Activated CD8-positive, alpha-beta memory T cell treated with anti-CD3 and anti-CD28 coated beads for 24 hours (primary cell): ENCODE measurements around the gene UMODL1.
"Not testable (repeated sequence)": the region's sequence is repeated elsewhere in the genome, so short reads cannot be mapped to it uniquely, and the experiment has no call there.

Source experiments
- DNase-seq: peaks from one replicate; pipeline ENCODE4 v3.0.0-alpha.2; 2020

The UMODL1 gene

DNA sequence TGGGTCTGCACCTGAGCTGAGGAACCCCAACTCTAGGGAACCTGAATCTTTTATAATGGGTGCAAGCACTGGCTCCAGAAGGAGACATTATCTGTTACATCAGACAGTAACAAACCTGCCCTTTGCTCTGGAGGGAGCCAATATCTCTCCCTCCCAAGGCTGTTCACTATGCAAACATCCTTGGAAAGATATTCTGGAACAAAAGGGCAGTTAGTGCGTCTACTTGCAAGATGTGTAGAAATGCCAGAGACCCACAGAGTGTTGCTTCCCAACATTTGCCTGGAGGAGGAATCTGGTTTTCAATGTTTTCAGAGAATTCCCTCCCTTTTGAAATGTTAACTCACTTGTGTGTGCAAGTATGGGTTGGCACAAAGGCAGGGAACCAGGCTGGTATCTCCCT is 31.9 kb downstream of the UMODL1 start:
- DNase-seq: no peak

DNA sequence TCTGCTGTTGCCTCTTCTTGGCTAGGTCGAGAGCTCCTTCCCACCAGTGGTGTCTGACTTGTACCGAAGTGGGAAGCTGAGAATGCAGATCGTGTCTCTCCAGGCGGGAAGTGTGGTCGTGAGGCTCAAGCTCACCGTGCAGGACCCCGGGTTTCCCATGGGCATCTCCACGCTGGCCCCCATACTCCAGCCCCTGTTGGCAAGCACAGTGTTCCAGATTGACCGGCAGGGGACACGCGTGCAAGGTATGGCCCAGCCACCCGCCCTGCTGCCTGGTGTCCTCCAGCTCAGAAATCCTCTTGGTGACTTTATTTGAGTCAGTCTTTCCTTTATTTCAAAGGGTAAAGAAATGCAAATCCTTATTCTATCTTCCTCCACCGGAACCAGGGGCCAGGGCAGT is 32.7 kb downstream of the UMODL1 start:
- DNase-seq: no peak

DNA sequence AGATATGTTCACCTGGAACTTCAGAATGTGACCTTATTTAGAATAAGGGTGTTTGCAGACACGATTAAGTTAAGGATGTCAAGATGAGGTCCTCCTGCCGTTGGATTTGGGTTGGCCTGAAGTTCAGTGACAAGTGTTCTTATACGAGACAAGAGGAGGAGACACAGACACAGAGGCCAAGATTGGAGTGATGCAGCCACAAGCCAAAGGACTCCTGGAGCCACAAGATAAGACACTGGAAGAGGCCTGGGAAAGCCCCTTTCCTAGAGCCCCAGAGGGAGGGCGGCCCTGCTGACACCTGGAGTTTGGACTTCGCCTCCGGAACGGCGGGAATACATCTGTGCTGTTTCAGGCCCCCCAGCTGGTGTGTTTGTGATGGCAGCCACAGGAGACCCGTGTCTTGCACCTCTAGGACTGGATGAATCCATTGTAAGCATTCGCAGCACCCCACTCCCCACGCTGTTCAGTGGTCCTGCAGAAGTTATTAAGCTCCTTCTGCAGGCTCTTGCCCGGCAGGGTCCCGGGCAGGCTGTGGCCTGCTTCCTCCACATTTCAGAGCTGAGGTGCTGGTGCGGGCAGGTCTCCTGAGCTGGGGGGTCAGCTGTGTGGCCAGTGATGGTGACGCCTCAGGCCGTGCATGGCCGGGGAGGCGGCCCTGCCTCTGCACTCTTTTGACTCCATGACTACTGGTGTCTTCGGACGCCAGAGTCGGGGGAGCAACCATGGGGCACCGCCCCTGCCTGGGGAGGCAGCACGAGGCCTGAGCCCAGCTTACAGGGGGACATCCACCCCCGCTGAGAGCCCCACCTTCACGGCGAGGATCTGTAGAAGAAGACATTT is 34.6 kb downstream of the UMODL1 start:
- DNase-seq: no peak

DNA sequence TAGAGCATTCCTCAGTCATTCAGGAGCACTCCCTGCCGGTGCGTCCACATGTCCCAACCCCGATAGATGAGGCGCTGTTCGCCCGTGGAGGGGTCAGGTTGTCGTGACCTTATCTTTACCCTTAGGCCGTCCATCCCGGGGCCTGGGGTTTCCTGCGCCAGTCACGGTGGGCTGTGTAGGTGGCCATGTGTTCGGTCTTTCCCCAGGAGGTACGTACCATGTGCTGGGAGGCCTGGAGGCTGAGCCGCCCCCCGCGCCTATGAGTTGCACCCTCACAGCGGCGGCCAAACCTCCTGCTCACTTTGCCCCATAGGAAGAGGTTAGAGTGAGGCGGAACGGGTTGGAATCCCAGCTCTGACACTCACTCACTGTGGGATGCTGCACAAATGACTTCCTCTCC is 35.3 kb downstream of the UMODL1 start:
- no peak for DNase-seq

DNA sequence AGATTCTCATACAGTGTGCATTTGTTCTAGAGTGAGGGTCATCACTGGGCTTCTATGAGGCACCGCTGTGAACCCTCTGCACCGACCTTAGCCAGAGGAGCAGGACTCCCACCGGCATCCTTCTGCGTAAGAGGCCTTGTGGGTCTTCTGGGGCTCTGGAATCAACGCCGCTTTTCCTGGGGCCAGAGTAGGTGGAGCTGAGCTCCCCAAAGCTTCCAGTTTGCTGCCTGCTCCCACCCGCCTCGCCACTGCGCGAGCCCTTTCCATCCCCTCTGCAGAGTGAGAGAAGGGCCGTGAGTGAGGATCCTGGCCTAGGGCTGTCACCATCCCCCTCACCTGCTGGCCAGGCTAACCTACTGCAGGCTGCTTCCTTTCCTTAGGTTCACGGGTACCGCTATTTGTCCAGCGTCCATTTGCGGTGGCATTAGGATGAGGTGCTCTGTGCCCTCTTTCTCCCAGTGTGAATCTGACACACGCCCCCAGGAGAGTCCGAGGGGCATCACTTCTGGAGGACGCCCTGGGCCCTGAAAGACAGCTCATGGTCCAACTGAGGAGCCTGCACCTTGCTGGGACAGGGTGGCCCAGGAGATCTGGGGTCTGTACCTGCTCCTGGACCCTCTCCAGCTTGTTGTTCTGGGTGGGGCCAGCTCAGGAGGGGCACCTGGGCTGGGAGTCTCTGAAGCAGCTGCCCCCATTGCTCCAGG is 36.2 kb downstream of the UMODL1 start:
- DNase-seq: no peak

DNA sequence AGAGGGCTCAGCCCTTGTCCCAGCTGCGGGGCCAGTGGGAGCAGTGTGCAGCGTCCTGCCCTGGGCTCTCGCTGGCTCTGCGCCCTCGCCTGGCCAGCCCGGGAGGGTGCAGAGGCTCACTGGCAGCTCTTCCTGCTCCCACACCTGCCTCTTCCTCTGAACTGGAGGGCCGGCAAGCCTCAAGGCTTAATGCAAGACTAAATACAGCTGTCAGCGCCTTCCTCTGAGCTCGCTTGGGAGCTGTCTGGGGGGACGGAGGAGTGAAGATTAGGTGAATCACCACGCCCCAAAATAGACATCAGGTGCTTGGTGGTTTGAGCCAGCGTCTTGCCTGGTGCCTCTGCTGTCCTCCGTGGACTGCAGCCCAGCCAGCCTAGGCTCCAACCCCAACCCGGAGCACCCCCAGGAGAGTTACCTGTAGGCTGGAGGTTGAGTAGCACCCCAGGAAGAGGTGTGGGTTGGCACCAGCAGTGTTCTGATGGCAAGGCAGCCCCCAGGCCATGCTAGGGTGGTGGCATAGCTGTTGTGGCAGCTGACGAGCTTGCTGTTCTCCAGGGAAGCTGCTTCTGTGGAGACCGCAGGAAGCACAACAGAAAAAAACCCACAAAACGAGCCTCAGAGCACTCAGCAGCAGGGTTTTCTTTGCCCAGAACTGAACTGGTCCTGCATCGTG is 36.9 kb downstream of the UMODL1 start:
- peak; percentile 86 for DNase-seq

DNA sequence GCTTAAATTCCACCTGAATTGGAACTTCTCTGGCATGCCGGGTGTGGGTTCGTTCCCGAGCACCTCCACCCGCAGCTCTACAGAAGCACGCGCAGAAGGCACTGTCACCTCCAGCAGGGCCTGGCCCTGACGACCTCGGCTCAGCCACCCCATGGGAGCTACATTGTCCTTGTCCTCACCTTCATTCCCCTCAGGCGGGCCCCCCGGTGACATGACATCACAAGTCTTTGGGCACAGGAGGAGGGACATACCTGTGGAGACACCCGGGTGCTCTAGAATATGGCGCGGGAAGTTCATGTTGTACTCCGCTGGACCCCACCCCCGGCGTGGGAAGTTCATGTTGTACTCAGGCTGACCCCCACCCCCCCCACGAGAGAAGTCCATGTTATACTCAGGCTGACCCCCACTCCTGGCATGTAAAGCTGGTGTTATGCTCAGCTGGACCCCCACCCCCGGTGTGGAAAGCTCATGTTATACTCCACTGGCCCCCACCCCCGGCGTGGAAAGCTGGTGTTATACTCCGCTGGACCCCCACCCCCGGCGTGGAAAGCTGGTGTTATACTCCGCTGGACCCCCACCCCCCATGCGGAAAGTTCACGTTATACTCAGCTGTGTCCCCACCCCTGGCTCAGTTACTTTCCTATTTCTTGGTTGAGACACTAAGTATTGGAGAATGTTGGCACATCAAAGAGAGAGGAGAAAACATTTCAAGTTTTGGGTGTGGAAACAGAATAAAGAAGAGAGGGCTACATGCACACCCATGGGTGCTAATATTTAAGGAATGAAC is 37.6 kb downstream of the UMODL1 start:
- DNase-seq: no peak

DNA sequence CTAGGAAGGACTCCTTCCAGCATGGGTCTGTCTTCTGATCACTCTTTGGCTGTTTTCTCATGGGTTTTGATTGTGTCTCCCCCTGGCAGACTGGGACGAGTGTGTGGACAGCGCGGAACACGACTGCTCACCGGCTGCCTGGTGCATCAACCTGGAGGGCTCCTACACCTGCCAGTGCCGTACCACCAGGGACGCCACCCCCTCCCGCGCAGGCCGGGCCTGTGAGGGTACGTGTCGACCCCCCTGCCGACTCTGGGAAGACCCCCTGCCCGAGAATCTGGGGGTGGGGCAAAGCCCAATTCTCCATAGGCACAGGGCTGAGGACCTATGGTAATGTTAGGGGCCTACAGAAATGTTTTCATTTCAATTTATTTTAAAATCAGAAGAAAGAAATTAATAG is 38.4 kb downstream of the UMODL1 start:
- no peak for DNase-seq

DNA sequence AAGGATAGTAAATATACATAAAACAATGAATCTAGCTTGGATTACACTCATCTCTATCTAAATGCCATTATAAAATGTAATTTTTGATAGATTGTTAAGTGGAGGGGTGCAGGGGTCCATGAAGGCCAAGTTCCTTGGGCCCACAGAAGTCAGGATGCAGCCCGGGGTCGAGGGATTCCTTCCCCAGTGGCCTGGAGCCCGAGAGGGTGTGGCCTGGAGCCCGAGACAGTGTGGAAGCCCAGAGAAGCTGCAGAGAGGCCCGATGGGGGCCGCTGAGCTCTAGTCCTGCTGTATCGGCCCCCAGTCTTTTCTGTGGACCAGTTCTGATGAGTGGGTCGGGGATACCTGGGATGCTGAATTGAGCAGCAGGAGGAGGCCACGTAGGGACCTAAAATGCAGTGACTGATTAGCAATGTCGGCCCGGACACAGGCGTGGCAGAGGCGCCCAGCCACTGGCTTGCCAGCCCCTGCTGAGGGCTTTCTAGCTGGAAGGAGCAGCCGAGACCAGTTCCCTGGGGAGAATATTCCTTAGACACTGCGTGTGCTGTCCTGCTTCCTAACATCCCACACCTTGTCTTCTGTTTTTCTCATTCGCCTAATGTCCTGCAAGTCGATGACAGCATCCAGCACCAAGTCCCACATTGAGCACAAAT is 38.9 kb downstream of the UMODL1 start:
- no peak for DNase-seq

DNA sequence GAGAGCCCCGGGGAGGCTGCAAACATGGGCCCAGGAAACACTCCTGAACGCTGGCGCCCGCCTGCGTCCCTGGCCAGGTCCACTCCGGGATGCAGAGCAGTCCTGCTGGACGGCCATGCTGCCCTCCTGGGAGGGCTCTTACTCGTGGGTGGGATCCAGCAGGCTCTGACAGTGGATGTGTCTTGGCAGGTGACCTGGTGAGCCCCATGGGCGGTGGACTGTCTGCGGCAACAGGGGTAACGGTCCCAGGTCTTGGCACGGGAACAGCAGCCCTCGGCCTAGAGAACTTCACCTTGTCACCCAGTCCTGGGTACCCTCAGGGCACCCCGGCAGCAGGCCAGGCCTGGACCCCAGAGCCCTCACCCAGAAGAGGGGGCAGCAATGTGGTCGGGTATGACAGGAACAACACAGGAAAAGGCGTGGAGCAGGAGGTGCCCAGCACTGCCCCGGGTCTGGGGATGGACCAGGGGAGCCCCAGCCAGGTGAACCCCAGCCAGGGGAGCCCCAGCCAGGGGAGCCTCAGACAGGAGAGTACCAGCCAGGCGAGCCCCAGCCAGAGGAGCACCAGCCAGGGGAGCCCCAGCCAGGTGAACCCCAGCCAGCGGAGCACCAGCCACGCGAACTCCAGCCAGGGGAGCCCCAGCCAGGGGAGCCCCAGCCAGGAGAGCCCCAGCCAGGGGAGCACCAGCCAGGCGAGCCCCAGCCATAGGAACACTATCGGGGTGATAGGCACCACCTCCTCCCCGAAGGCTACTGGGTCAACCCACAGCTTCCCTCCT is 39.8 kb downstream of the UMODL1 start:
- no peak for DNase-seq

DNA sequence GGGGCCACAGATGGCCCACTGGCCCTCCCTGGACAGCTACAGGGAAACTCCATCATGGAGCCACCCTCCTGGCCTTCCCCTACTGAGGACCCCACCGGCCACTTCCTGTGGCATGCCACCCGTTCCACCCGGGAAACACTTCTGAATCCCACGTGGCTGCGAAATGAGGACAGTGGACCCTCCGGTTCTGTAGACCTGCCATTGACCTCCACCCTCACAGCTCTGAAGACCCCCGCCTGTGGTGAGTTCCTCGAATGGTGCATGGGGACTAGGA is 40.3 kb downstream of the UMODL1 start:
- no peak for DNase-seq

DNA sequence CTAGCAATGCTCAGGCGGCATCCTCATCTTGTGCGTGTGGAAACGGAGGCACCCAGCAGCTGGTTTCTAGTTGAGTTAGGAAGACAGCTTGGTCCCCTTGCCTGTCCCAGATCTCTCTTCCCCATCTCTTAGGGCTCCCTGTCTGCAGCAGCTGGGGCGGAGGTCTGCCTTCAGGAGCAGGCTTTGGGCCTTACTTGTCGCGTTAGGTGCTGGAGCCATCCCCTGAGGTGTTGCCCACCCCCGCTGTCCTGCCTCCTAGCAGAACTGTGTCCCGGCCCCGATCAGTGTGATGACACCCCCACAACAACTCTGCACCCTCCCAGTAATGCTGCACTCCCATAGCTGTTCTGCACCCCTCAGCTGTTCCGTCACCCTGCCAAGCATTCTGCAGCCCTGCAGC is 40.7 kb downstream of the UMODL1 start:
- no peak for DNase-seq

DNA sequence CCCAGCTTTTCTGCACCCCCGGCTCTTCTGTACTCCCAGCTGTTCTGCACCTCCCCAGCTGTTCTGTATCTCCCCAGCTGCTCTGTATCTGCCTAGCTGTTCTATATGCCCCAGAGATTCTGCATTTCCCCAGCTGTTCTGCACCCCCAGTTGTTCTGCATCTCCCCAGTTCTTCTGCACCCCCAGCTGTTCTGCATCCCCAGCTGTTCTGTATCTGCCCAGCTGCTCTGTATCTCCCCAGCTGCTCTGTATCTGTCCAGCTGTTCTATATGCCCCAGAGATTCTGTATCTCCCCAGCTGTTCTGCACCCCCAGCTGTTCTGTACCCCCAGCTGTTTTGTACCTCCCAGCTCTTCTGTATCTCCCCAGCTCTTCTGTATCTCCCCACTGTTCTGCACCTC is 41.1 kb downstream of the UMODL1 start:
- DNase-seq: no peak

DNA sequence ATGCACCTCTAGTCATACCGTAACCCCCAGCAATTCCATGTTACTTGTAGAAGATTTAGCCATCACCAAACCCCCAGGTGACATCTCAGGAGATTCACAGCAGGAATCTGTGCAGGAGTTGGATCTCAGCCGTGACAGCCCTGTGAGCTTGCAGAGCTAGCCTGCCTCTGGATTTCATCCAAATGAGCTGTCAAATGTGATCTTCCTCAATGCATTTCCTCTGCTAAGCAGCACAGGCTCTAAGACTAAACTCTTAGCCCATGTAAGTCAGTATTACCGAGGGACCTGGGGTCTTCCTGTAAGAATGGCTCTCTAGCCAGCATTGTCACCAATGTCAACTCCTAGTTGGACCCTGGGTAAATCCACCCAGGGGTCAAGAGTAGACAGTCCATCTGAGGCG is 41.7 kb downstream of the UMODL1 start:
- no peak for DNase-seq

DNA sequence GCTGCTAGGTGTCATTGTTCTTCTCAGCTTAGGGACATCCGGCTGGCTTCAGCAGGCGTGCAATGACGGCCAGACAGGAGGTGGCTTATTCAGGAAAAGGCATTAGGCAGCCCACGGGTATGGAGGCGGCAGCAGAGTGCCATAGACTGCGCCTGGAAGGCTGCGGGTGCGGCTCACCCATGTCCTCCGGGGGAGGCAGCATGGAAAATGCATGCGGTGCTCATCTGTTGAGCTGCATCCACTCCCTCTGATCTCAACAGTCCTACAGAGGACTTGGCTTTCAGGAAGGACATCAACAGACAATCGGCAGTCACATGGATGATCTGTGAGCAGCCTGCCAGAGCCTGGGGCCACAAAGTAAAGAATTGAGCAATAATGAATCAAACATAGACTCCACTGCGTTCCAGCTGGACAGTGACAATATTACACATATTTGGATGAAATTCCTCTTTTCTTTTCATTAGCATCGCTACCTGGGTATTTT is 42.9 kb downstream of the UMODL1 start:
- DNase-seq: no peak

DNA sequence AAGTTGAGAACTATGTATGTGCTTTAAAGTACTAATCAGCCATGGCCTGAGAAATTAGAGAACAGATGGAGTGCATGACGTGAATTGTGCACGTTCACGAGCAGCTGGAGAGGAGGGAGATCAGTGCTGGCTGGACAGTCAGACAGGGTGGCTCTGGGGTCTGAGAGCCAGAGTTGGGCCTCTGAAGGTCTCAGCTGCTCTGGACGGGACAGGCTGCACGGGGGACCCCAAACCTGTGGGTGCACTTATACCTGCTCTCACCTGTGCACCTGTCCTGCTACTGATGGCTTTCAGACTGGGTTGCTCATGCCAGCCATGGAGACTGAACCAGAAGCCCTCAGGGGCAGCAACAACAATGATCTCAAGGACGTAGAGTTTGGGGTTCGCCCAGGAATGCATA is 43.5 kb downstream of the UMODL1 start:
- no peak for DNase-seq

DNA sequence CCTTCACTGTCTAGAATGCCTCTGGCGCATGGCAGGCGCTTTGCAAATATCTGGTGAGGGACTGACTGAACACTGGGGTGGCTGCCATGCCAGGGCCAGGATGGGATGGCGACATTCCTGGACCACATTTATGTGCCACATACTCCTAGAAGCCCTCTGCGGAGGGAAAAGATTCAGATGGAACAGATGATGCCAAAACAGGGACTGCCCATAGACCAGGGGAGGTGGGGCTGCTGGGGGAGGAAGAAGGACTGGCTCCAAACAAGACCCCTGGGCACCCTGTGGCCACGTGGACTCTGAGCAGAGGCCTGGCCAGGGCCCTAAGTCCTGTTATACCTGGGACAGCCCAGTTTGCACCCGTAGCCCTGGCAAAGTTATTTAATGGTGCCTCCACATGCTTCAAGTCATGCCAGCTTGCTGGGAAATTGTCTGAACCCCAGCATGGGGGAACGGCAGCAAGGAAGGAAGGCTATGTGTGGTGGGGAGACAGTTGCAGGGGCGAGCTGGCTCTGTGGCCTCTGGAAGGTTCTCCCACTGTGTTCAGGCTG is 44.1 kb downstream of the UMODL1 start:
- DNase-seq: no peak

DNA sequence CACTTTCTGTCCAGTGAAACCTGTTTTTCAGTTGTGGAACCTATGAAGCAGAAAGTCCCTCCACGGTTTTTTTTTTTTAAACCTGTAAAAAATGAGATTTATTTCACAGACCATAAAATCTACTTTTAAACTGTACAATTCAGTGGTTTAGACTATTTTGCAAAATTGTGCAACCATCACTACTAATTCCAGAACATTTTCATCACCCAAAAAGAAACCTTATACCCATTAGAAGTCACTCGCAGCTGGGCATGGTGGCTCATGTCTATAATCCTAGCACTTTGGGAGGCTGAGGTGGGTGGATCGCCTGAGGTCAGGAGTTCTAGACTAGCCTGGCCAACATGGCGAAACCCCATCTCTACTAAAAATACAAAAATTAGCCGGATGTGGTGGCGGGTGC is 45.4 kb downstream of the UMODL1 start:
- not testable (repeated sequence) for DNase-seq

DNA sequence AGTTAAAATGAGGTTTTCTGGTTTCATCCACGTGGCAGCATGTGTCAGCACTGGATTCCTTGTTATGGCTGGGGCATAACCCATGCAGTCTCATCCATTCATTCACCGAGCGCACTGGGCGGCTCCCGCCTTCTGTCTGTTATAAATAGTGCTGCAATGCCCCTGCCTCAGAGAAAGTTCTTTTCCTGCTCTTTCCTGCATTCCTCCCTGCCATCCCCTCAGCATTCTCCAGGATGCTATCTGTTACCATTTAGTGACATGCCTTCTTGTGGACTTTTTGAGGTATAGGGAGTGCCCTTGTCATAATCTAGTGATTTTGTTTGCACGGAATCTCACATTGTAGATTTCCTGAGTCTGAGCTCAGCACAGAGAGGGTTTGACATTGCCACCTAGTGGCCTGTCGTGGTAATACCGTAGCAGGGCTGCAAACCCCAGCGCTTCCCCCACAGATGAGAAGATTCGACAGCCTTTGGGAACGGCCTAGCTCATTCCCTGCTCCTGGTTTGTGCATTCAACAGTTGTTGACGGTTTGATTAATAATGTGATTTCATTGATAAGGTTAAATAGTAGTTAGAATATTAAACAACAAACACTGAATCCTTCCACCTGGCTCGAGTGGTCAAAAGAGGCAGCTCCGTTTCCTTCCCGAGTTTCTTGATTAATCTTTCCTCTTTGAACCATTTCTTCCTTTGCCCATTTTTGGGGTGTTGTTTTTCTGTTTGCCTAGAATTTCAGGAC is 46.3 kb downstream of the UMODL1 start:
- peak; percentile 92 for DNase-seq

DNA sequence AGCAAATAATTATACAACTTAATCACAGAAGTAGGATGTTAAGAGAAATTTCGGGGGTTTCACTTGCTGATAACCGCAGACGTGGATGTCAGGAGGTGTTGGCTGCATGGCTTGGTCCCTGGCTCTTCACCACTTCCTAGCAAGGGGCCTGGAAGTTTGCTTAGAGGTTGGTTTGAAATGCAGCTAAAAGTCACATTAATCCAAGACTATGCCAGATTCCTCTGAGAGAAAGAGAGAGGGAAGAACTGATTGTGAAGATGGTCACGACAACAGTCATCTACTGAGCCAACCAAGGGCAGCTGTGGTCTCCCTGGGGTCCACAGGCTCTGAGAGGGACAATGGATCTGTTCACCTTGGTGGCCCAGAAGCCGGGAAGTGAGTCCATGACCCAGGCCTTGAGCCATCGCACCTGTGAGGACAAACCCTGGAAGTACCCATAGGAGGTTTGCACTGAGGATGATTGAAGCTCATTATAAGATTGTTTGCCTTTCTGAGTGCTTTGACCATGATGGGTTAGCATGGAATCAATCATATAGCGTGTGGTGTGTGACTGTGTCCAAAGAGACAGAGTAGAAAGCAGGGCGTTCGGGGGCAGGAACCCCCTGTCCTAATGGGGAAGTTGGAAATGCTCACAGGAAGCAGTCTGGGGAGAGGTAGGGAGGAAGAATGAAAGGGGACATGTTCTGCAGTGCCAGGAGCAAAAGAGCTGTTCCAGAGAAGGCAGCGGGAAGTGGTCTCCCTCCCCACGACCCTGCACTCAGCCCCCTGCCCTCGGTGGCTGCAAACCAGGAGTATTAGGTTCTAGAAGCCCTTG is 47.1 kb downstream of the UMODL1 start:
- DNase-seq: no peak
